ENCODE data around the gene SLC38A2.
"Not testable (repeated sequence)": the region's sequence is repeated elsewhere in the genome, so short reads cannot be mapped to it uniquely, and the experiment has no call there.

The SLC38A2 gene

DNA sequence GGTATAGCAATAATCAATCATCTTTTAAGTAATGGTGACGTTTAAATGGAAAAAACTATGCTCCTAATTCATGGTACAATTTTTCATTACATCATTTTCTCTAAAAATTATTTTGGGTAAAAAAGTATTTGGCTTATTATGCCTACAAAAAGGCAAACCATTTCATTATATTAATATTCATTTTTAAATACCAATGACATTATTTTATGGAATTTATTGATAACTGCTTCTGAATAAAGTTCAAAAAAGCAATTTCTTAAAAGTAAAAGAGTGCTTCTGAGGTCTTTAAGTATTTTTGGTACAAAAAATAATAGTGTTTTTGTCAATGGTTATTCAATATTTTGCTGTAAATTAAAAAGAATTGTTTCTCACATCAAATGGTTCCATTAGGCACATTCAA is 12.2 kb downstream of the SLC38A2 start:
- DNase-seq (ENCODE audit: low read depth), result no peak

DNA sequence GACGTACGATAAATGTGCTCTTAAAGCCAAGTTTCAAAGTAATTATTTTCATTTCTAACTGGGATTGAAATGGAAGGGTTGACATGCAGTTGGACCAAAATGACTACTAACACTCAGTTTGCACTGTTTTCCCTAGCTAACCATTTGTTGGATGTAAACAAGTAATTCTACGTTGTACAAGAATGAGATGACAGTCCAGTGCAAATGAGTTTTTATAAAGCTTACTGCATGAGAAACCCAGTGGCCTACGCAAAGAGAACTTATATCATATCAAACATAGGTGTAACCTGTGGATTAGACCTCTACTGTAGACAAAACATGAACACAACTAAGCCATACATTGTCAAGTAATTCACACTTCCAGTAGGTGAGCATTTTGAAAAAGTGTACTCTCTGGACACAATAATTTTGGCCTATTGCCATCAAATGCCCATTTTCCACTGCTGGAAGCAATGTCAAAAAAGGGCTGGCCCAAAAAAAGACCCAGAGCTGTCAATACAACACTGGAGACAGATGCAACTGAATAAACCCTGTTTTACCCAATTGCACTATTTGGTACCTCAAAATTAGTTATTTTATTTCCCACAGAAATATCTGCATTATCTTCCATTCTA is 12.8 kb downstream of the SLC38A2 start:
- DNase-seq (ENCODE audit: low read depth), result no peak

DNA sequence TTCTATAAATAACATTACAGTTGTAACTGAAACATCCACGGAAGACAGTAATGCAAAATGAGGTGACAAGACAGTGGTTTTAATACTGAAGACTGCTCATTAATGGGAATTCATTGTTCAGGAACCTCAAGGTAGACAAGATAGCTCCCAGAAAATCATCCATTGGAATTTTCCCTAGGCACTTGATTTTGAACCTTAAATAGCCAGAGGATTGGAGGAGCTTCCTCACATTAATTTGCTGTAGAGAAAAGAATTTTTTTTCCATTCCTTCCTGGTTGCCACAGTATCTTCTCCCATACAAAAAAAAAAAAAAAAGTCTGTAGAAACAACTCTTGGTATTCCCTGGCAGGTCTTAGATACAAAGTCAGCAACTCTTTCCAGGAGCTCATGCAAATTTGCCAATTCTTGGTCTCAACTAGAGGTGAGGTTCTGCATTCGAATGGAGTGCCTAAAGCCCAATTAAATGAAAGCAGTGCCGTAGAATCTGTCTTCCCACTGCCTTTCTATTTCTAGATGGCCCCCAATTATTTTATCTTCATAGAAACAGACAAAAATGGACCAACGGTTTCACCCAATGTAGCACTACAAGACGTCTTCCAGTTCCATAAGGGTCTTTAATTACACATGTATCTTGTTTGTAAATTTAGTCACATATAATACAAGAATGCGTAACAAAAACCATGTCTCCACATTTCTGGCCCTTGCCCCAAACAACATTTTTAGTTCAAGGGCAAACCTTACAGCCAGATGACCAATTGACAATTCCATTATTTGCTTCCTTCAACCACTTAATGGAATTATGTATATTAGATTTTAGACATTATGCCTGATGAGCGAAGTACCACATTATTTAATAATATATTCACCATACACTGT is 13.5 kb downstream of the SLC38A2 start:
- no peak for DNase-seq (ENCODE audit: low read depth)

DNA sequence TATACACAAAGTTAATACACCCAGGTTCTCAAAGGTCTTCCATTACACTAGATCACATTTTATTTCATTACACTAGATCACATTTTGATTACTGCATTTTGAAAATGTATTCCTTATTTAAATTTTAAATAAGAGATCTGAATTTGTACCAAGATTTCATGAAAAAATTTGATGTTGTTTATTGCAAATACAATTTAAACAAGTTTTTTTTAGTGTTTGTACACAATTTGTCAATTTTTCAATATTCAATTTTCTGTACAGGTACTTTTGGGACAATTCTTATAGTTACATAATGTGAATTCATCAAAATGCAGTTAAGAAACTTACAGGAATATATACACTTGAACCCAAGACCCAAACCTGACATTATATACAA is 14.3 kb downstream of the SLC38A2 start:
- no peak for DNase-seq (ENCODE audit: low read depth)

DNA sequence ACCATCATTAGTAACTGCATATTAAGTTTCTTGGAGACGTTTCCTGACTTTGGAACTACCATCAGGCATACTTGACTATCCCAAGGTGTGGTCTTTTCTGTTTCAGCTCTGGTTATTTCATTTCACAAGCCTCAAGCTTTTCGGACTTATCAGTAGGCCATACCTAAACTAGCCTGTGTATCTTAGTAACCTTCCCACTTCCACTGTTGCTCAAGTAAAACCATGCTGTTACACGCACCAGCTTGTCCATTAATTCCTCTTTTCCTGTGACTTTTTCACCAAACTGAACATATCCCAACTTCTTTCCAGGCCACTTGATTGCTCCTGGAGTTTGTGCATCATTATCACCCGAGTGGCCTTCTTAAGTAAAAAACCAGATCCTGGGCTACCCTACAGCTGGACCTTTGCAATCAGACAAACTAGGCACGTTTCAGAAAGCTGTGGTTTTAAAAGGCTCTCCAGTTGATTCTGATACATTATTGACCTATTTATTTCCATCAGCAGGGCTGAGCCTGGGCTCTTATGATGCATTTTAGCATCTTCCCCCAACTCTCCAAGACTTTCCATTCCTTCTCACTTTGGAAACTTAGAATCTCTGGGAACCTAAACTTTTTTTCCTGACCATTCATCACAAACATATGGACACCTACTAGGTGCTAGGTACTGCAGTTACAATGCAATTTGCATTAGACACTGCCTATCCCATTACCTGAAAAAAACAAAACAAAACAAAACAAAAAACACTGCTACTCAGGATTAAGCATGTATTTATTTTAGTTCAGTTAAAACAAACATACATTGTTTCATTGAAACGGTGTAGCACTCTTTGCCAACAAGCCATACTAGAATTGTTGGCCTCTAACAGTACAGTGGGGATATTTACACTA is 14.9 kb downstream of the SLC38A2 start:
- peak; percentile 84 for DNase-seq (ENCODE audit: low read depth)

DNA sequence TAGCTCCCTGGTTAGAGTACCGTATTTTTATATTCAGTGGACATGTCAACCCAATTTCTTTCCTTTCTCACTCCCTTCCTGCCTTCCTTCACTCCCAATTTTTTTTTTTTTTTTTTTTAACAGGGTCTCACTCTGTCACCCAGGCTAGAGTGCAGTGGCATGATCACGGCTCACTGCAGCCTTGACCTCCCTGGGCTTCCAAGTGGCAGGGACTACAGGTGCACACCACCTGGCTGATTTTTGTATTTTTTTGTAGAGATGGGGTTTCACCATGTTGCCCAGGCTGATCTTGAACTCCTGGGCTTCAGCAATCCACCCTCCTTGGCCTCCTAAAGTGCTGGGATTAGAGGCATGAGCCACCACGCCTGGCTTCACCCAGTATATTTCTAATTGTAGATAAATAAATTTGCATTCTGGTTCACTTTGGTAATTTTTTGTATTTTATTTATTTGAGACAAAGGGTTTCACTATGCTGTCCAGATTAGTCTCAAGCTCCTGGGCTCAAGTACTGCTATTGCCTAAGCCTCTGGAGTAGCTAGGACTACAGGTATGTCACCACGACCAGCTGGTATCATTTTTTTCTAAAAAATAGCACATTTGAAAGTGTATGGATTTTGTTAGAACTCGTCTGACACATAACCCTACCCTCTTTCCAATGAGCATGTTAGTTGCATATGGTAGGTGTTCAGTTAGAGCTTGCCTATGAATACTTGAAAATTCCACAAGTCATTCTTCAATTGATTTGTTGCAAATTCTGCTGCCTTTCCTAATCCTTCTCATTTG is 15.7 kb downstream of the SLC38A2 start:
- DNase-seq (ENCODE audit: low read depth), result peak; percentile 78

DNA sequence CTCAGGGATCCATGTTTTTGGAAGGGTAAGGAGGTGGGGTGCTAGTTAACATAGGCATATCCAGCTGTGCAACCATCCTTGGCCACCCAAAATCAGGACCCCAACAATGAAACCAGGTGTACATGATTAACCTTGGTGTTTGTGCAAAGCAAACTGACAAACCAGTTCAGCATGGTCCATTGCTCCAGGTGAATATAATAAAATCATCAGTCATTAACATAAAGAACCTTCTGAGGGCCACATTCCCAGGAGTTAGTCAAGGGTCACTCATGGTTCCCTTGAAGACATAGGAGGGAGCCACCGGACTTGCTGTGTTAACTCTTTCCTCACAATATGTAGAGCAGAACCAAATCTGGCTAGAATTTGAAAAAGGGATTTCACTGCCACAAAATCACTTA is 17.8 kb downstream of the SLC38A2 start:
- no peak for DNase-seq (ENCODE audit: low read depth)

DNA sequence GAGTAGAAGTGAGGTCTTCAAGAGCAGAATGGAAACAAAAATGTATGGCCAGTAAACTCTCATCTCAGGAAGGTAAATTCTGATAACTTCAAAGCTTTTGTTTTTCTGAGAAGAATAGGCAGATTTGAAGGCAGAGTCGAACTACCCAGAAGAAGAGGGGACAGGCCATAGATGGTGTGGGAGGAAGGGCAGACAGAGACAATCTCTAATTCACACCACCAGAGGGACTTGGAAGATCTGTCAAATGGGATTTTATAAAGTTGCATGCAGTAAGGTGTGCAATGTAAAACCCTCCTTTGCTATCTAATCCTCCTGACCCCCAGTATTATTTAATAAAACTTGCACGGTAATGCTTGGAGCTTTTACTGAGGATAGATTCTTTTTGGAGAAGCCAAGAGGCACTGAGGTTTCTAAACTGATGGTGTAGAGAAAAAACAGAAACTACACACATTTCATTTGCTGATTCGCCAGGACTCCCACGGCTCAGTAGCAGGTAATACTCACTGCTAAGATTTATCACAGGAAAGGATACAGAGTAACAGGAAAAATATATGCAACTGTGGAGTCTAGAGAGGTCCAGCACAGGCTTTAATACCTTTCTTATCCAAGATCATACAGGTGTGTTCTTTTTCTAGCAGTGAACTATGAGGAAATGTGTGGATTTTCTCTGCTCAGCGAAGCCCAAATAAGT is 18.3 kb downstream of the SLC38A2 start:
- no peak for DNase-seq (ENCODE audit: low read depth)

DNA sequence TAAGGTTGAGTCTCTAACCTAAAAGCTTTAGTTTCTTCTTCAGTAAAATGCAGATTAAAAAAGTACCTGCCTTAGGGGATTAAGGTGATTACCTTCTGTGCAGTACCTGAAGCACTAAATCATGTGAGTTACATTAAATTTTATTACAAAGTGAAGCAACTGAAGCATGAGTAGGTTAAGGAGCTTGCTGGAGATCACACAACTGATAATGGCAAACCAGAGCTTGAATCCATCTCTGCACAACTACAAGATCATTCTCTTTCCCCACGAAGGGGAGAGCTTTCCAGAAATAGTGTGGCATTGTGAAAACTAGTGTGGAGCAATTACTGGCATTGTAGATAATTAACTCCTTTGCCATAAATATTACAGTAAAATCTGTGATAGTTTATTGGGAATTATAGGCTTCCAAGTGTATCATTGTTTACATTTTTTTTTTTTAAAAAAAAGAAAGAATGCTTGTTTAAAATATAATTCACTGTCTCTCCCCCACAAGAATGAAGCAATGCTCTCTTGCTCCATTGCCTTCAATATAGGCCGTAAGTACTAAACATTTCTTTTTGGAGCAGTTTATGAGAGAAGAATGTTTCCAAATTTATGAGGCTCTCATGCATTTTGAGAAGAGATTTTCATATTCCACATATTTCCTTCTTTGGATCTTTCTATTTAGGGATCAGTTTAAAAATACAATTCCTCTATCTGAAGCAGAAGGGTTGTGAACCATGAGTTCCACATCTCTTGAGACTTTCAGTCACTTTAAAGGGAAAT is 20.5 kb downstream of the SLC38A2 start:
- no peak for DNase-seq (ENCODE audit: low read depth)

DNA sequence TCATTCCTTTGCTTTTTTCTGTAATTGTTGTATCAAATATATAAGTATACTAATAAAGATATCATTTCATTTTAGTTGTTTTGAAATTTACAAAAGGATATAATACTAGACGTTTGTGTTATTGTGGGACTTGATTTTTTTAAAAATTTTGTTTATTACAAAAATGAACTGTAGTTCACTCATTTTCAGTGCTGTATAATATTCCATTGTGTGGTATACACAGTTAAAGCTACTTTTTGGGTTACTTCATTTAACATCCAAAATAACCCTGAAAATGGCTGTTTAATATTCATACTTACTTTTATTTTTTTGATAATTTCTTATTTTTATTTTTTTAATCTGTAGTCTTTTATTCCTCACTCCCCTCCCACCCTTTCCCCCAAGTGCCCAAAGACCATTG is 21.4 kb downstream of the SLC38A2 start:
- DNase-seq (ENCODE audit: low read depth), result no peak

- no peak for DNase-seq (ENCODE audit: low read depth)
These were observed 23.3 kb downstream of the SLC38A2 start for GRCh38 chr12:46349253-46349652.

DNA sequence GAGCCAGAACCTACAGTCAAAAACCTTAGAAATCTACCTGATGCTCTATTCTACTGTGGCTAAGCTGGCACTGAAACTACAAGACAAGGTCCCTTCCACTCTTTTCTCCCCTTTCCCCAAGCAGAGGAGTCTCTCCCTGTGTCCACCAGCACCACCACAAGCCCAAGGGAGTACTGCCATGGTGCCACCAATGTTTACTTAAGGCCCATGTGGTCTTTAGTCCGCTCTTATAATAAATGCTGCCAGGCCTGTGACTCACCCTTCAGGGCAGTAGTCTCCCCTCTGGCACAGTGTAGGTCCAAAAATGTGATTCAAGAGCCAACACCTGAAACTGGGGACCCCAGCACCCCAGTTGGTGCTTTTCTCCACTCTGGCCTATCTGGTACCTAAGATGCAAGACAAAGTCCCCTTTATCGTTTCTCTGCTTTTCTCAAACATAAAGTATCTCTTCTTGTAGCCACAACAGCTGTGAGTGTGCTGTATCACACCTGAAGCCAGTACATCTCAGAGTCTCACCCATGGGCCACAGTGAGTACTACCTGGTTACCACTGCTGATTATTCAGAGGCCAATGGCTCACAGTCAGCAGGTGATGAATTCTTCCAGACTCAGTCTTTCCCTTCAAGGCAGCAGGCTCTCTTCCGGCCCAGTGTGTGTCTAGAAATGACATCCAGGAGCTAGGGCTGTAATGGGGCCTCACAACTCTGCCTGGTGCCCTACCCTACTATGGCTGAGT is 29.3 kb downstream of the SLC38A2 start:
- no peak for DNase-seq (ENCODE audit: low read depth)

GRCh38 chr12:46342562-46343033 is 30.0 kb downstream of the SLC38A2 start:
- peak; percentile 62 for DNase-seq (ENCODE audit: low read depth)

DNA sequence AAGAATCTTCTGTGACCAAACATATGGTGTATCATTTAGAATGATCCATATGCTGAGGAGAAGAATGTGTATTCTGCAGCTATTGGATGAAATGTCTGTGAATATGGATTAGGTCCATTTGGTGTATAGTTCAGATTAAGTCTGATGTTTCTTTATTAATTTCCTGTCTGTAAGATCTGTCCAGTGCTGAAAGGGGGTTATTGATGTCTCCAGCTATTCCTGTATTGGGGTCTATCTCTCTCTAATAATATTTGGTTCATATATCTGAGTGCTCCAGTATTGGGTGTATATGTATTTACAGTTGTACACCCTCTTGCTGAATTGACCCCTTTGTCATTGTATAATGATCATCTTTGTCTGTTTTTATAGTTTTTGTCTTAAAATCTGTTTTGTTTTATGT is 33.5 kb downstream of the SLC38A2 start:
- DNase-seq (ENCODE audit: low read depth), result no peak

- peak; percentile 82 for DNase-seq (ENCODE audit: low read depth)
These were observed 40.3 kb downstream of the SLC38A2 start for GRCh38 chr12:46332260-46332659.

GRCh38 chr12:46325075-46325474 is 47.5 kb downstream of the SLC38A2 start:
- not testable (repeated sequence) for DNase-seq (ENCODE audit: low read depth)

- no peak for DNase-seq (ENCODE audit: low read depth)
These were observed 51.8 kb downstream of the SLC38A2 start for GRCh38 chr12:46320731-46321130.

GRCh38 chr12:46318037-46318436 is 54.5 kb downstream of the SLC38A2 start:
- DNase-seq (ENCODE audit: low read depth), result no peak

Data from iris pigment epithelial cell (primary cell).